GM19025 (cell line): ENCODE results near the gene MED13L.

Experiments used
- ATAC-seq: cut with Tn5 transposase; IDR thresholded peaks from one replicate; pipeline ENCODE4 v1.9.1; 2021; ENCODE audit warnings: mild to moderate bottlenecking, low read depth, moderate library complexity; ENCODE audit not compliant: unreplicated experiment

Gene MED13L

DNA sequence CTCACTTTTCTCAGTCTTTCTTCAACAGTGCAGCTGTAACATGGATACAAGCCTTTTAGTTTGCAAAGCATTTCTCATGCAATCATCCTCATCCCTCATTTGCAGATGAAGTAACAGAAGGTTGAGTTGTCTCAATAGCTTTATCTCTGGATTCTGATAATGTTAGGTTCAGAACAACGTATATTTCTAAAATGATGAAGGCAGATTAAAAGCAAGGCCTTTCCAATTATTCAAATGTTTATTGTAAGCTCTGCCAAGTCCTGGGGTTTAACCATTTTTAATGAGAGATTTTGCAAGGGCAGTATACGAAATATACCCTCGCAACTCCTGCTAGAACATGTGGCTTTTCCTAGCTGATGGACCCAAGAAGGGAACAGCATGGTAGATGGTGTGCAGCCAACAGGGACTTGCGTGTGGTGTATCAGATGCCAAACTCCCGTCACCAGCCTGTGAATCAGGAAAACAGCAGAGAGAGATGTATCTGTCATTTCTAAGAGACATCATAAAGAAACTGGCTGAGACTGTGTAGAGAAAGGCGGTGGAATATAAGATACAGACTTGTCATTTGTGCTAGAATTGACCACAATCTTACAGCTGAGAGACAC lies 319.7 kb downstream of the MED13L start:
- no peak for ATAC-seq

DNA sequence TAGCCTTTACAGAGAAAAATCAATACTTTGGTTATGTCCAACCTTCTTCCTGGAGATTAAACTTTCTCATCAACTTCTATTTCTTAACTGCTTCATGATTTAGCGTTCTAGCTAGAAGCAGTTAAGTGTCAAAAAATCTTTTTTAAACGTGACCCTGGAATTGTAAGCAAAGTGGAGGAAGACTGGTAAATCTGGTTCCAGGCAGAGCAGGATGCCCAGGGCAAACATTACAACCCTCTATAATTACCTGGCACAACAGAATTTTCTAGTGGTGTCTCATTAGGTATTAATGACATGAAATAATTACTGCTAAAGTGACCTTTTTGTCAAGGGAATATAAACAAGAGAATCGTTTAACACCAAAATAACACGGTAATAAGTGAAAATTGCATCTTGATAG lies 320.8 kb downstream of the MED13L start:
- ATAC-seq: no peak

DNA sequence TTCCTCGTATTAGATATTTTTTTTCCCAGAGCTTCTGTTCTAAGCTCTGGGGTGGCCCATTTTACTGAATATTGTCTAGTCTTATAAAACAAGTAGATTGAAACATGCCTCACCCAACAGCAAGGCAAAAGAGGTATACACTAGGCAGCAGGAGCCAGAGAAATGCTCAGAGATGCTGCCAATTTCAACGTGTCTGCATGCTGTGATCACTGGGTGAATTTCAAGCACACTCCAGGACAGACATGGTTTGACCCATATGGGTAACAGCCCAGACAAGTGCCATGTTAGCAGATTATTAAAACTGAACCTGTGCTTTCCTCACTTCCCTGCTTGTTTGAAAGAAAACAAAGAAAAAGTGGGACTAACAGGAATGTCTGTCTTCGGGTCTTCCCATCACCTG lies 321.3 kb downstream of the MED13L start:
- no peak for ATAC-seq

DNA sequence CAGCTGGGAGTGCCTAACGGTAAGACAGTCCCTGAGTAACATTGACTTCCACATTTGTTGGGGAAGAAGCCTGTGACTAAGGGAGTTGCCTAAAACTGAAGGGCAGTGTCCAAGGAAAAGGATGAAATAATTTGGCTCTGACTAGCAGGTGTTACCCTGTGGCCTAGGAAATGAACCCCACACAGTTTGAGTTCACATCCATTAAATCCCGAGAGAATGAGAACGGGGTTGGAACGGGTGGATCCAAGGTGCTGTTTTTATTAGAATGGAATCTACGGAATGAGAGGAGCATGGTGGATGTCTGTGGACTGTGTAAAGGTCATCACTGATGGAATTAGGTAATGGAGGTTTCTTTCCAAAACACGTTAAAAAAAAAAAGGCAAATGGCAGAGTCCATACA lies 324.0 kb downstream of the MED13L start:
- ATAC-seq: no peak

DNA sequence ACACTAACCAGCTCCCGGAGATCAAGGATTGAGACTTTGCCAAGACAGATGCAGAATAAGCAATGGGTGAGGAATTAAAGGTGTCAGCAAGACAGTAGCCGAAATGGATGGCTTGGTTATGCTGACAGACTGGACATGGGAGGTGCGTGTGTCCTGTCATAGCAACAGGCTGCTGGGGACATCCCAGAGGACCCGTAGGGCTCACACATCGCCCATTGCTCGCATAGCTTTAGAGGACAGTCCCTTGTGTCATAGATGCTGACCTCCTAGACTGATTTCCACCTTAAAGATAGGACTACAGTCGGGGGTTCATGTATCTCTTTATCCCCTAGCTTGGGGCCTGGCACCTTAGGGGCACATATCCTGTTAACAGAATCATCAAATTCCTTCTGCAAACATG lies 324.5 kb downstream of the MED13L start:
- ATAC-seq: no peak

DNA sequence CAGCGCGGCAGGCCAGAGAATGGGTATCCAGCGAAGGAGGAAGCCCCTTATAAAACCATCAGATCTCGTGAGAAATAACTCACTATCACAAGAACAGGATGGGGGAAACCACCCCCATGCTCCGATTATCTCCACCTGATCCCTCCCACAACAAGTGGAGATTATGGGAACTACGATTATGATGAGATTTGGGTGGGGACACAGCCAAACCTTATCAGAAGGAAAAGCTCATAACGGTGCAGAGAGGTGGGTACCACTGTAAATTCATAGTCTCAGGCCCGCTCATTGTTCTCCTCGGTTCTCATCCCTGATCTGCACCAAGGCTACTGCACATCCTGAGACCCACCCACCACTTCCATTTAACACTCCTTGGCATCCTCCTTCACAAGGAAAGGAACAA lies 326.5 kb downstream of the MED13L start:
- ATAC-seq: no peak

DNA sequence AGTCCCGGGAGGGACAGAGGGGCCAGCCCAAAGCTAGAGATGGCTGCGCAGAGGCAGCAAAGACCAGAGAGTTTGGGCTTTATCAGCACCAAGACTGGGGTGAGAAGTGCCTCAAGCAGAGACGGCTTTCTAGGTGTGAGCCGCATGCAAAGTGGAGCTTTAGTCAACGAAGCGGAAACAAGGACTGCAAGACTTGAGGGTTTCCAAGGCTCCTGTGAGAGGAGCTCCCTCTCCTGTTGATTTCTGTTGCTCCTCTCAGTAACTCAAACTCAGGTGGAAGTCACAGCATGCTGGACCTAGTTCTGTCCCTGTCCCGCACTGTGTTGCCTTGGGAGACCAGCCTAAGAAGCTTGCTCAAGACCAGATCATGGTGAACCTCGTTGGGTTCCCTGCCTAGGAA lies 327.8 kb downstream of the MED13L start:
- no peak for ATAC-seq

DNA sequence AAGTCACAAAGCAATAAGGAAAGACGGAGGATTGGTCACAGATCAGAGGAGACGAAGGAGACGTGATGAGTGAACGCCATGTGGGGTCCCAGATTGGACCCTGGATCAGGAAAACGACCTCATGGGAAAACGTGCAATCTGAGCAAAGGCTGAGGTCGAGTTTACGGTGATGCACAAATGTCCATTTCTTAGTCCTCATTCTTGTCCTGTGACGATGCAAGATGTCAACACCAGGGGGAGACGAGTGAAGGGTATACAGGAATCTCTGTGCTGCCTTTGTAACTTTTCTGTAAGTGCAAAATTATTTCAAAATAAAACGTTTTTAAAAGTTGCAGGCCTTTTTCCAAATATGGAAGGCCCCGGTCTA lies 329.8 kb downstream of the MED13L start:
- no peak for ATAC-seq

DNA sequence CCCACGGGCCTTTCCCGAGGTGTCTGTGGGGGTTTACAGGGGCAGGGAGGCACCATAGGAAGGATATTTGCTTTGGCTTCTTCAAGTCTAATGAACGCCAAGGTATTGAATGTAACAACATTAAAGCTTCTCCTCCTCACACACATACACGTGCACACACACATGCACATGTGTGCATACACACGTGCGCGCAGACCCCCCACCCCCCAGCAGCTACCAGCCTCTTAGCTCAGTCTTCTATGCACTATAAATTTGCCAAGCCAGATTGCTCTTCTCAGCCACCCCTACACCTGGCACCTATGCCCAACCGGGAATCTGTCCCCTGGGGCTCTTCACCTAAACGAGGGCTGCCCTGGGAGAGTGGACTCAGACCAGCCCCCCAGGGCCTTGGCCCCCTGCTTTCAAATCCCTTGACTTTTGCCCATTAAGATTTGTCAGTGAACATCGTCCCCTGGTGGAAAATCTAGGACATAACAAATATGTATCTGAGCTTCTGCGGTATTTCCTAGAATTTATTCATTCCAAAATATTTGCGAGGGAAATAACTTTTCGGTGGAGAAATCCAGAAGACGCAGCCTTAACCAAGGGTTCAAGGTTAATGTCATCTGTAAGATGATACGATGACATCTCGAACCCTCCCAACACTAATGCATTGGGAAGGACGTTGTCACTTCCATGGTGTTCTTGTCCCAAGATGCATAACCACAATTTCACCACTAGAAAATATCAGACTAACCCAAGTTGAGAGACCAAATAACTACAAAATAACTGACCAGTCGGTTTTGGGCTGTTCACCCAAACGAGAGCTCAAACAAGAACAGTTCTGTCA lies 330.4 kb downstream of the MED13L start:
- ATAC-seq: no peak

DNA sequence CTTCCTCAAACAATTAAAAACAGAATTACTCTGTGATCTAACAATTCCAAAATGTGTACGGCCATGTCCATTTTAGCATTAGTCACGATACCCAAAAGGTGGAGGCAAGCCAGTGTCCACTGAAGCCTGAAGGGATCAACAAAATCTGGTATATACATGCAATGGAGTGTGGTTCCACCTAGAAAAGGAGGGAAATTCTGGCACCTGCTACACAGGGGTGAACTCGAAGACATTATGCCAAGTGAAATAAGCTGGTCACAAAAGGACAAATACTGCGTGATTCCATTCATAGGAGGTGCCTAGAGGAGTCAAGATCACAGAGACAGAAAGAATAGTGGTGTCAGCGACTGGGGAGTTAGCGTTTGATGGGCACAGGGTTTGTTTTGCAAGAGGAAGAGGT lies 331.4 kb downstream of the MED13L start:
- ATAC-seq: no peak

DNA sequence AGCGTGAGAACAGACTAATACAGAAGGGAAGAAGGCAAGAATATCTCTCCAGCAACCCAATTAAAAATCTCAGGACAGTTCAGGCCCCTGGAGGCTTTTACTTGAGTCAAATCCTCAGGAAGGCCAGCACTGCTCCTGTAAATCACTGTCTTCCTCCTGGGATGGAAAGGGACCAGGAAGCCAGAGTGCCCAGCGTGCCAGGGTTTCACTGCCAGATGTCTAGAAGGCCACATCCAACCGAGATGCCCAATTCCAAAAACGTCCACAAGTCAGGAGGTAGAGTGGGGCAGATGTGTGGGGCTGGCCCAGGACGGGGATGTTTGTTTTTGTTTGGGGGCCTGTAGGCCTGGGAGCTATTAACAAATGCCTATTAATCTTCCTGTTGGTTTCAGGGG lies 332.0 kb downstream of the MED13L start:
- no peak for ATAC-seq

DNA sequence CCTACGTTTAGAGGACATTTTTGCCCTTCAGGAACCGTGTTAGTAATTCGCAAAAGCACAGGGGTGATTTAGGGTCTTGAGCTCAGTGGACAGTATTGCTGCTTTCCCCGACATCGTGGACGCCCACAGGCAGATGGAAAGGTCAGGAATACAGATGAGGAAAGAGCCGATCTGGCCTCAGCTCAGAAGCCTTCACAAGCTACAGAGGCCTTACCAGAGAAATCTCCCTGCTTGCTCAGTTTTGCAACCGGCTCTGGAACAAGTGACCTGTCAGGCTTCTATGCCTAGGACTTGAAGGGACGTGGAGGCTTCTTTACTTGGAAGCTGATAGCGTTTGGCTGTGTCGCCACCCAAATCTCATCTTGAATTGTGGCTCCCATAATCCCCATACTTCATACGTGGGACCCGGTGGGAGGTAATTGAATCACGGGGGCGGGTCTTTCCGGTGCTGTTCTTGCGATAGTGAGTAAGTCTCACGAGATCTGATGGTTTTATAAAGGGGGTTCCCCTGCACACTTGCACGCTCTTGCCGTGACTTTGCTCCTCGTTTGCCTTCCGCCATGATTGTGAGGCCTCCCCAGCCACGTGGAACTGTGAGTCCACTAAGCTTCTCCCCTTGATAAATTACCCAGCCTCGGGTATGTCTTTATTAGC lies 332.5 kb downstream of the MED13L start:
- no peak for ATAC-seq

DNA sequence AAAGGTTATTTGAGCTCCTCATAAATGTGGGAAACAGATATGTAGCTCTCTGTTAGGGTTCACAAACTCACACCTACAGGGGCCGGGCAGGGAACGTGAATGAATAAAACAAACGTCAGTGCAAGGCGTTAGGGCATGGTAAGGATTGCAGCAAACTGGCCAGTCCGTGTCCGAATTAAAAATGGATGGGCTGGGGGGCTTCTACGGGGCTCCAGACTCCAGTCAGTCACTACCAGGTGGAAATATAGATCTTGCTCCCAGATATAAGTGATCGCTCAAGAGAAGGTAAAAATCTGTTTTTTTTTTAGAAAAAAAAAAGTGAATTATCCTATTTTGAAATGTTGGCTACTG lies 333.1 kb downstream of the MED13L start:
- ATAC-seq: no peak

DNA sequence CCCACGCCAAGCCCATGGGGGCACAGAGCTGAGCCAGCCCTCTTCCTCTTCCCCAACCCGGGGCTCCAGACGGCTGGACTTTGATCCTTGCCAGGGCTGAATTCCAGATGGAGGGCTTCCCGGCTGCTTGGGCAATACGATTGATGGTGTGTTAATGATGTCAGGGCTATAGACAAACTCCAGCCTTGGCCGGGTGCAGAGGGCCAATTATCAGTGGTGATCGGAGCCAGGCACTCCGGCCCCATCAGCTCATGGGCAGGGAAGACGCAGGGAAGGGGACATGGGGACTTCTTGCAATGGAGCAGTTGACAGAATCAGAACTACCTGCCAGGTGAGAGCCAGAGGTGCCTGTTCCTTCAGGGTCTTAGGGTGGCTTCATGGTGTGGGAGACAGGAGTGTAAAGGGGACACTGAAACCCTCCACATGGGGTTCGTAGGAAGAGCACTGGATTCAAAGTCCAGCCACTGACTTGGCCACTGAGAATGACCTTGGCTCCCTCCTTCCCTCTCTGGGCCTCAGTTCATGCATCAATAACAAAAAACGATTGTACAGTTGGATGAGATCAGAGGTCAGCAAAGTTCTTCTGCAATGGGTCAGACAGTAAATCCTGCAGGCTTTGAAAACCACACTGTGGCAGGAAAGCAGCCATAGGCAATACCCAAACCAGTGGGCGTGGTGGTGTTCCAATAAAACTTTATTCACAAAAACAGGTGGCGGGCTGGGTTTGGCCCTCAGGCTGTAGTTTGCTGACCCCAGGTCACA lies 333.7 kb downstream of the MED13L start:
- no peak for ATAC-seq

DNA sequence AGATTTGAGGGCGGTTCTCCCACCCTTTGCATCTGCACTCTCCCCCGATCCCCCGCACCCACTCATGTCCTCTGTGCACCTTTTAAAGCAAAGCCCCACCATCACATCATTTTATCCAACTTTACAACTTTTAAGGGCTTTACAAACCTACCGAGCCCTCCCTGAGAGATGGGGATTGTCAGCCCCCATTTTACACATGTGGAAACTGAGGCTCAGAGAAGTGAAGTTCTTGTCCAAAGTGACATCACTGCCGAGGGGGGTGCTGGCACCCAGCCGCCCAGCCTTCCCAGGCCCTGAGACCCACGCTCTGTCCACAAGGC lies 334.2 kb downstream of the MED13L start:
- ATAC-seq: no peak

DNA sequence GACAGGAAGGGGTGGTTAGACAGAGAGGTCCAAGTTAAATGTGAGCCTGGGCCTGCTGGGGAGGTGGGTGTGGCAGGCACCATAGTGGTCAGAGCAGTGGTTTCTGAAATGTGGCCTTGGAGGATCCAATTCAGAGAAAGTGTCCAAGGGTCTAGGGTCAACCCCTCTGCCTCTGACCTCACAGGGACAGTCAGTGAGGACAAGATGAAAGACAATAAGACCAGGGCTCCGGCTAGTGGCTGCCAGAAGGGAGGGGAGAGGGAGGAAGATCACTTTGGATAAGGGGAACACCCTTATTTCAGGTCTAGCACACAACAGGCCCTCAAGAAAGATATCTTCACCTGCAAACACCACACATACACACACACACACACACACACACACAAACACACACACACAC lies 335.1 kb downstream of the MED13L start:
- ATAC-seq: no peak

DNA sequence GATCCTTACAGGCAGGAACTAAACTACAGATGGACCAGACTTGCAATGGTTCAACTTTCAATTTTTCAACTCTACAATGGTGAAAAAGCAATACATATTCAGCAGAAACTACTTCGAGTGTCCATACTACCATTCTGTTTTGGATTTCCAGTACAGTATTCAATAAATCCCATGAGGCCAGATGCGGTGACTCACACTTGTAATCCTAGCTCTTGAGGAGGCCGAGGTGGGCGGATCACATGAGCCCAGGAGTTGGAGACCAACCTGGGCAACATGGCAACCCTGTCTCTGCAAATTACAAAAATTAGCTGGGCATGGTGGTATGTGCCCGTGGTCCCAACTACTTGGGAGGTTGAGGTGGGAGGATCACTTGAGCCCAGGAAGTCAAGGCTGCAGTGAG lies 336.1 kb downstream of the MED13L start:
- no peak for ATAC-seq

DNA sequence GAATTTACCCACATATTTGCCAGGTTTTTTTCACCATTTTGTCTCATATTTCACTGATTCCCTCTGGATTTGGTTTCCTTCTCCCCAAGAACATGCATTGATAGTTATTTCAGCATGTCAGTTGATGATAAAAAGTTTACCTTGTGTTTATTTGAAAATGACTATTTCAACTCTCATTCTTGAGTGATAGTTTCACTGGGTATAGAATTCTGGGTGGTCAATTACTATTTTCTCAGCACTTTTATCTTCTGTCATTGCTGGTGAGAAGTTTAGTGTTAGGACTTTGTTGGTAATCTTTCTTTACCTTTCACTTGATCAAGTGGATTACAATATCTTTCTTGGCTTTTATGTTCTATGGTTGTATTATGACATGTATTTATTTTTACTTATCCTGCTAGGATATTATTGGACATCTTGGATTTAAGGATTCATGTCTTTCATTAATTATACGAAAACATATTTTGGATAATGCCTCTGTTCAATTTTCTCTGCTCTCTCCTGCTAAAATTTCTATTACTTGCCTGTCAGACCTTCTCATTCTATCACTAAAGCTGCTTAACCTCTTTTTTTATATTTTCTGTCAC lies 338.6 kb downstream of the MED13L start:
- ATAC-seq: no peak

DNA sequence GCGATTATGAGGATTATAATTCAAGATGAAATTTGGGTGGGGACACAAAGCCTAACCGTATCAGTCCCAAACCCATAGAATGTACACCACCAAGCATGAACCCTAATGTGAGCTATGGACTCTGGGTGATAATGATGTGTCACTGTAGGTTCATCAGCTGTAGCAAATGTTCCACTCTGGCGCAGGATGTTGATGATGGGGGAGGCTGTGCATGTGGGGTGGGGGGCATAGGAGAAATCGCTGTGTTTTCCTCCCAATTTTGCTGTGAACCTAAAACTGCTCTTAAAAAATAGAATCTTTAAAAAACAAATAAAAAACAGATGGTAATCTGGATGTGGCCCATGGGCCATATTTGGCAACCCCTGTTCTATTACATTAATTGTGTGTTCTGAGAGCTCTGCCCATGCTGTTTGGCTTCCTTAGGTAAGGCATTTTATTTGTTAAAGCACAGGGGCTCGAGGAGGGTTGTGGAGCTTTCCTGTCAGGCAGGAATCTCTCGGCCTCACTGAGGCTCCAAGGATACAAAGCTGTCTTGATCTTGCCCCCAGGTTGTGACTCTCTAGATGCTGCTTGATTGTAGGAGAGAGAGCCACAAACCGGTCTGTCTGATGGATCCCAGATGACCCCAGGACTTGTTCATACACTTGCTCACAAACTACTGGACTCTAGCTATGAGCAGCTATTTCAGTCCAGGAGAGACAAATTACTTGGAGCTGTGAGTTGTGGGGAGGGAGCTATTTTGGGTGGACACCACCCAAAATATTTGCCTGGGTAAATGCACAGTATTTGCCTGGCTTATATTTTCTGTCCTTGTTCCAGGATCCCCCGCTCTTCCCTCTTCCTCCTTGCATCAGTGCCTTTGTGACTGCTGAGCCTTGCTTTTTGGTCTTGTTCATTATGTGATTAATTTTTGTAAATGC lies 340.2 kb downstream of the MED13L start:
- no peak for ATAC-seq

DNA sequence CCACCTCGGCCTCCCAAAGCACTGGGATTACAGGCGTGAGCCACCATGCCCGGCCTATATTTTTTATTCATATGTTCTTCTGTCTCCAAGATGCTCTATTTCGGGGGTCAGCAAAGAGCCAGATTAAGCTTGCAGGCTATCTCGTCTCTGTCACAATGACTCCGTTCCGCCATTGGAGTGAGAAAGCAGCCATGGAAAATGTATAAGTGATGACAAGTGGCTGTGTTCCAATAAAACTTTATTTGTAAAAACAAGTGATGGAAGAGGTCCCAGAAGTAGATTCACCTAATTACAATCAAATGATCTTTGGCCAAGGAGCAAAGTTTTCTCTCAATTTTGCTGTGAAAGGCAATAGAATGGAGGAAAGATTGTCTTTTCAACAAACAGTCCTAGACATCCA lies 342.6 kb downstream of the MED13L start:
- ATAC-seq: no peak
